ENCODE measurements around the gene CDH4.

The CDH4 gene

DNA sequence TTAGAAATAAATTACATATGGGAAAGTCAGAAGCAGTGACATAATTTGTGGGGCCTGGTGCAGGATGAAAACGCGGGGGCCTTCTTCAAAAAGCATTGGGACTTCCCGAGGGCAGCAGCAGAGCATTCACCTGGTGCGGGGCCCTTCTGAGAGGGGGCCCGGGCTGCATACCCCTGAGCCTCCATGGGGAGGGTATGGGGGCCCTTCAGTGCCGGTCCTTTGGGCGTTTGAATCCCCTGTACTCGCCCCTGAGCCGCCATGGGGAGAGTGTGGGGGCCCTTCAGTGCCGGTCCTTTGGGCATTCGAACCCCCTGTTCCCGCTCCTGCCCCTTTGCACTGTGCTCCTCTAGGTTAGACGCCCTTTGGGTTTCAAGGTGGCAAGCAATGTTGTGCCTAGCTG is 283.5 kb downstream of the CDH4 start:
- H3K27ac ChIP-seq (ENCODE audit: low read depth, low read length), result no peak overlapping the region
- H3K4me3 ChIP-seq (ENCODE audit: low read depth in 1 of 5, low read length in 5 of 5), result no peak overlapping the region
- no peaks in the 10 kb centered on the region for H3K9me3 ChIP-seq (ENCODE audit: control insufficient read depth in 5 of 5, low read length in 5 of 5)
- H3K27me3 ChIP-seq (ENCODE audit: control insufficient read depth in 5 of 5, insufficient read depth in 4 of 5, low read length in 5 of 5), result peaks cover 3 to 10% (median 6%) of the 10 kb centered on the region in 5 donors
- no peaks in the 10 kb centered on the region for H3K4me1 ChIP-seq (ENCODE audit: control insufficient read depth in 5 of 5, insufficient read depth in 5 of 5, low read length in 5 of 5)
- no peaks in the 10 kb centered on the region for H3K36me3 ChIP-seq (ENCODE audit: control insufficient read depth in 5 of 5, insufficient read depth in 5 of 5, low read length in 5 of 5)
- H3K9ac ChIP-seq (ENCODE audit: low read length in 5 of 5), result no peak overlapping the region

DNA sequence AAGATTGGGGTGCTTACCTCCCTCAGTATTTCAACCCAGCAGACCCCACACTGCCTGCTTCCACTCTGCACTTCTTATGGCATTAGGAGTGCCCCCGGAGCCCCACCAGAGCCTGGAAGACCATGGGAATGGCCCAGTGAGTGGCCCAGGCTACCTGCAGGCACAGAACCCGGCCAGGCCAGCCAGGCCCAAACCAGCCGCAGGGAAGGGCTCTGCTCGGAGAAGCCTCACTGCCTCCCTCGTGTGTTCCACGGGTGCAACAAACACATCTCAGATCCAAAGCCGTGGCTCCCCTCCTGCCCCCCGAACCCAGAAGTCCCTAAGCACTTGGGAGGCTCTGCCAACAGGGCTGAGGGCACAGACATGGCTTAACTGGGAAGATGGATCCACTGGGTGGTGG is 283.9 kb downstream of the CDH4 start:
- Histone ChIP-seq H3K4me1 (ENCODE audit: control insufficient read depth in 5 of 5, insufficient read depth in 5 of 5, low read length in 5 of 5) (no peaks in the 10 kb centered on the region), H3K4me3 (ENCODE audit: low read depth in 1 of 5, low read length in 5 of 5) (no peak overlapping the region), H3K36me3 (ENCODE audit: control insufficient read depth in 5 of 5, insufficient read depth in 5 of 5, low read length in 5 of 5) (no peaks in the 10 kb centered on the region), H3K9me3 (ENCODE audit: control insufficient read depth in 5 of 5, low read length in 5 of 5) (no peaks in the 10 kb centered on the region), H3K27me3 (ENCODE audit: control insufficient read depth in 5 of 5, insufficient read depth in 4 of 5, low read length in 5 of 5) (peaks cover 3 to 10% (median 6%) of the 10 kb centered on the region in 5 donors), H3K27ac (ENCODE audit: low read depth, low read length) (no peak overlapping the region), H3K9ac (ENCODE audit: low read length in 5 of 5) (no peak overlapping the region)

DNA sequence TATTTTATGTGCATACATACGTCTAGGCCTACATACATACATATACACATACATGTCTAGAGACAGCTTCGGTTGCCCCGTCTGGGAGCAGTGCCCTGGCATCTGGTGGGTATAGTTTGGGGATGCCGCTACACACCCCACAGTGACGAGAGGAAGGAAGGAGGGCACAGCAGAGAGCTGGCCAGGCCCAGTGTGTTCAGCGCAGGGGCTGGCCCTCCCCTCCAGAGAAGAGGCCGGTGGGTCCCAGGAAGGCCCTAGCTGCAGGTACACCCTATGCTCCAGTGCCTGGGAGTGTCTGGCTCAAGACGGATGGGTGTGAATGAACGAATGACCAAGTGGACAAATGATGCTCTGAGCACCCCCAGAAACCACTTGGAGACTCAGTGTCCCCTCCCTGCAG is 284.6 kb downstream of the CDH4 start:
- no peak overlapping the region for H3K27ac ChIP-seq (ENCODE audit: low read depth, low read length)
- H3K36me3 ChIP-seq (ENCODE audit: control insufficient read depth in 5 of 5, insufficient read depth in 5 of 5, low read length in 5 of 5), result no peaks in the 10 kb centered on the region
- H3K9me3 ChIP-seq (ENCODE audit: control insufficient read depth in 5 of 5, low read length in 5 of 5), result peaks cover 0 to under 1% (median 0%) of the 10 kb centered on the region in 5 donors
- H3K27me3 ChIP-seq (ENCODE audit: control insufficient read depth in 5 of 5, insufficient read depth in 4 of 5, low read length in 5 of 5), result peaks cover 3 to 11% (median 7%) of the 10 kb centered on the region in 5 donors
- H3K9ac ChIP-seq (ENCODE audit: low read length in 5 of 5), result no peak overlapping the region
- no peaks in the 10 kb centered on the region for H3K4me1 ChIP-seq (ENCODE audit: control insufficient read depth in 5 of 5, insufficient read depth in 5 of 5, low read length in 5 of 5)
- H3K4me3 ChIP-seq (ENCODE audit: low read depth in 1 of 5, low read length in 5 of 5), result no peak overlapping the region

GRCh38 chr20:61537239-61538182 is 285.4 kb downstream of the CDH4 start:
- Histone ChIP-seq H3K27me3 (ENCODE audit: control insufficient read depth in 5 of 5, insufficient read depth in 4 of 5, low read length in 5 of 5) (peaks cover 3 to 13% (median 7%) of the 10 kb centered on the region in 5 donors), H3K9me3 (ENCODE audit: control insufficient read depth in 5 of 5, low read length in 5 of 5) (peaks cover 0 to 3% (median 0%) of the 10 kb centered on the region in 5 donors), H3K9ac (ENCODE audit: low read length in 5 of 5) (no peak overlapping the region), H3K4me3 (ENCODE audit: low read depth in 1 of 5, low read length in 5 of 5) (no peak overlapping the region), H3K4me1 (ENCODE audit: control insufficient read depth in 5 of 5, insufficient read depth in 5 of 5, low read length in 5 of 5) (no peaks in the 10 kb centered on the region), H3K27ac (ENCODE audit: low read depth, low read length) (no peak overlapping the region), H3K36me3 (ENCODE audit: control insufficient read depth in 5 of 5, insufficient read depth in 5 of 5, low read length in 5 of 5) (no peaks in the 10 kb centered on the region)

- Histone ChIP-seq H3K9me3 (ENCODE audit: control insufficient read depth in 5 of 5, low read length in 5 of 5) (peaks cover 0 to 3% (median 0%) of the 10 kb centered on the region in 5 donors), H3K4me3 (ENCODE audit: low read depth in 1 of 5, low read length in 5 of 5) (no peak overlapping the region), H3K27ac (ENCODE audit: low read depth, low read length) (no peak overlapping the region), H3K27me3 (ENCODE audit: control insufficient read depth in 5 of 5, insufficient read depth in 4 of 5, low read length in 5 of 5) (peaks cover 2 to 13% (median 3%) of the 10 kb centered on the region in 5 donors), H3K4me1 (ENCODE audit: control insufficient read depth in 5 of 5, insufficient read depth in 5 of 5, low read length in 5 of 5) (no peaks in the 10 kb centered on the region), H3K36me3 (ENCODE audit: control insufficient read depth in 5 of 5, insufficient read depth in 5 of 5, low read length in 5 of 5) (no peaks in the 10 kb centered on the region), H3K9ac (ENCODE audit: low read length in 5 of 5) (no peak overlapping the region)
Measured at GRCh38 chr20:61538183-61538942, 286.3 kb downstream of the CDH4 start.

- H3K27ac ChIP-seq (ENCODE audit: low read depth, low read length), result no peak overlapping the region
- peaks cover 0 to 3% (median 0%) of the 10 kb centered on the region in 5 donors for H3K9me3 ChIP-seq (ENCODE audit: control insufficient read depth in 5 of 5, low read length in 5 of 5)
- H3K9ac ChIP-seq (ENCODE audit: low read length in 5 of 5), result no peak overlapping the region
- H3K4me1 ChIP-seq (ENCODE audit: control insufficient read depth in 5 of 5, insufficient read depth in 5 of 5, low read length in 5 of 5), result no peaks in the 10 kb centered on the region
- peaks cover 0 to 13% (median 3%) of the 10 kb centered on the region in 5 donors for H3K27me3 ChIP-seq (ENCODE audit: control insufficient read depth in 5 of 5, insufficient read depth in 4 of 5, low read length in 5 of 5)
- no peak overlapping the region for H3K4me3 ChIP-seq (ENCODE audit: low read depth in 1 of 5, low read length in 5 of 5)
- no peaks in the 10 kb centered on the region for H3K36me3 ChIP-seq (ENCODE audit: control insufficient read depth in 5 of 5, insufficient read depth in 5 of 5, low read length in 5 of 5)
Measured at GRCh38 chr20:61538943-61539265, 286.8 kb downstream of the CDH4 start.

DNA sequence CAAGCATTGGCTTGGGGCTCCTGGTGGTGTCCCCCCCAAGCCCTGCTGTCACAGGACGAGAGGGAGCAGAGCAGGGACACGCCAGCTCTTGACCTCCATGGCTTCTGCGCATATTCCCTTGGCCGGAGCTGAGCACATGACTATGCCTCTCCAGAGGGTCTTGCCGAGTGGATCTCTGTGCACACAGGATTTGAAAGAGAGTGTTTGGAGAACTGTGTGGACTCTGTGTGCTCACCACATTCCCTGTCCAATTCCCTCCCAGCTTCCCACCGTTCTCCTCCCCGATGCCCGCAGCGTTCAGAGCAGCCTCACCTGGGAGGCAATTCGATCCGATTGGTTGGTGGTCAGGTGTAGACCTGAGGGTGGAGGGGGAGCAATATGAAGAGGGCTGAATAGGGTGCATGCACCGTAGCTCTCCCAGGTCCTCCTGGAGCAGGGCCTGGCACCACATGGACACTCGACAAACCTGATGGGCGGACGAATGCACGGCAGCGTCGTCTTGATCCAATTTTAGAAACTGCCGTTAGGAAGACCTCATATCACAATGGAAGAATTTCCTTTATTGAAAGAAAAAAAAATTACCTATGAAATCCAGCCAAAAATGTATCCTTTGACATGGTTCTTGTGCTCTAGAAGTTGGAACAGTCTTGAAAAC is 287.8 kb downstream of the CDH4 start:
- H3K4me3 ChIP-seq (ENCODE audit: low read depth in 1 of 5, low read length in 5 of 5), result no peak overlapping the region
- peaks cover 0 to 3% (median 0%) of the 10 kb centered on the region in 5 donors for H3K9me3 ChIP-seq (ENCODE audit: control insufficient read depth in 5 of 5, low read length in 5 of 5)
- no peaks in the 10 kb centered on the region for H3K4me1 ChIP-seq (ENCODE audit: control insufficient read depth in 5 of 5, insufficient read depth in 5 of 5, low read length in 5 of 5)
- H3K9ac ChIP-seq (ENCODE audit: low read length in 5 of 5), result no peak overlapping the region
- H3K27ac ChIP-seq (ENCODE audit: low read depth, low read length), result no peak overlapping the region
- no peaks in the 10 kb centered on the region for H3K36me3 ChIP-seq (ENCODE audit: control insufficient read depth in 5 of 5, insufficient read depth in 5 of 5, low read length in 5 of 5)
- peaks cover 3 to 13% (median 3%) of the 10 kb centered on the region in 5 donors for H3K27me3 ChIP-seq (ENCODE audit: control insufficient read depth in 5 of 5, insufficient read depth in 4 of 5, low read length in 5 of 5)

GRCh38 chr20:61541537-61541936 is 289.5 kb downstream of the CDH4 start:
- Histone ChIP-seq H3K27me3 (ENCODE audit: control insufficient read depth in 5 of 5, insufficient read depth in 4 of 5, low read length in 5 of 5) (peaks cover 0 to 10% (median 8%) of the 10 kb centered on the region in 5 donors), H3K4me3 (ENCODE audit: low read depth in 1 of 5, low read length in 5 of 5) (no peak overlapping the region), H3K36me3 (ENCODE audit: control insufficient read depth in 5 of 5, insufficient read depth in 5 of 5, low read length in 5 of 5) (no peaks in the 10 kb centered on the region), H3K9ac (ENCODE audit: low read length in 5 of 5) (no peak overlapping the region), H3K9me3 (ENCODE audit: control insufficient read depth in 5 of 5, low read length in 5 of 5) (peaks cover 0 to 3% (median 0%) of the 10 kb centered on the region in 5 donors), H3K27ac (ENCODE audit: low read depth, low read length) (no peak overlapping the region), H3K4me1 (ENCODE audit: control insufficient read depth in 5 of 5, insufficient read depth in 5 of 5, low read length in 5 of 5) (no peaks in the 10 kb centered on the region)

DNA sequence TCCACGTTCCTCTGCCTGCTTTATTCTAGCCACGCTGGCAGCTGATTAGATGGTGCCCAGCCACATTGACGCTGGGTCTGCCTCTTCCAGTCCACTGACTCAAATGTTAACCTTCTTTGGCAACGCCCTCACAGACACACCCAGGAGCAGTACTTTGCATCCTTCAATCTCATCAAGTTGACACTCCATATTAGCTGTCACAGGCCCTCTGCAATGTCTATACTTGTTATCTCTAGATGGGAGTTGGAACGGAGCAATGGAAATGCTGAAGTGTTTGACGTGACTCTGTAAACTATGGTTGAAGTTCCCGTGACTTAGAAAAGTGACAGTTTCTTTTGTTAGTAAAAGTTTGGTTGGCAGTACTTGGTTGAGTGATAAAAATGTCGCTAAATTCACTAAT is 291.0 kb downstream of the CDH4 start:
- Histone ChIP-seq H3K27me3 (ENCODE audit: control insufficient read depth in 5 of 5, insufficient read depth in 4 of 5, low read length in 5 of 5) (peaks cover 5 to 15% (median 7%) of the 10 kb centered on the region in 5 donors), H3K9ac (ENCODE audit: low read length in 5 of 5) (no peak overlapping the region), H3K9me3 (ENCODE audit: control insufficient read depth in 5 of 5, low read length in 5 of 5) (peaks cover 0 to 3% (median 0%) of the 10 kb centered on the region in 5 donors), H3K27ac (ENCODE audit: low read depth, low read length) (no peak overlapping the region), H3K36me3 (ENCODE audit: control insufficient read depth in 5 of 5, insufficient read depth in 5 of 5, low read length in 5 of 5) (no peaks in the 10 kb centered on the region), H3K4me1 (ENCODE audit: control insufficient read depth in 5 of 5, insufficient read depth in 5 of 5, low read length in 5 of 5) (no peaks in the 10 kb centered on the region), H3K4me3 (ENCODE audit: low read depth in 1 of 5, low read length in 5 of 5) (no peak overlapping the region)

All from subcutaneous abdominal adipose tissue (tissue), 5 donors.